HEK293T (cell line): ENCODE data around the gene GPR152.

ENCODE experiments used
- FOXK2 ChIP-seq: fragments of 450-650 bp; IDR thresholded peaks from 2 replicates; pipeline ENCODE4 v1.6.1; 2016; ENCODE audit warnings: mild to moderate bottlenecking
- NFRKB ChIP-seq: fragments of 450-650 bp; IDR thresholded peaks from 2 replicates; pipeline ENCODE4 v1.6.1; 2016; ENCODE audit warnings: mild to moderate bottlenecking, moderate library complexity
- SP1 ChIP-seq: fragments of 450-650 bp; IDR thresholded peaks from 2 replicates; pipeline ENCODE4 v1.6.1; 2017
- SUZ12 ChIP-seq: fragments of 450-650 bp; IDR thresholded peaks from 2 replicates; pipeline ENCODE4 v1.6.1; 2016; ENCODE audit warnings: mild to moderate bottlenecking
- TARDBP ChIP-seq: fragments of 450-650 bp; IDR thresholded peaks from 2 replicates; pipeline ENCODE4 v1.6.1; 2016

DNA sequence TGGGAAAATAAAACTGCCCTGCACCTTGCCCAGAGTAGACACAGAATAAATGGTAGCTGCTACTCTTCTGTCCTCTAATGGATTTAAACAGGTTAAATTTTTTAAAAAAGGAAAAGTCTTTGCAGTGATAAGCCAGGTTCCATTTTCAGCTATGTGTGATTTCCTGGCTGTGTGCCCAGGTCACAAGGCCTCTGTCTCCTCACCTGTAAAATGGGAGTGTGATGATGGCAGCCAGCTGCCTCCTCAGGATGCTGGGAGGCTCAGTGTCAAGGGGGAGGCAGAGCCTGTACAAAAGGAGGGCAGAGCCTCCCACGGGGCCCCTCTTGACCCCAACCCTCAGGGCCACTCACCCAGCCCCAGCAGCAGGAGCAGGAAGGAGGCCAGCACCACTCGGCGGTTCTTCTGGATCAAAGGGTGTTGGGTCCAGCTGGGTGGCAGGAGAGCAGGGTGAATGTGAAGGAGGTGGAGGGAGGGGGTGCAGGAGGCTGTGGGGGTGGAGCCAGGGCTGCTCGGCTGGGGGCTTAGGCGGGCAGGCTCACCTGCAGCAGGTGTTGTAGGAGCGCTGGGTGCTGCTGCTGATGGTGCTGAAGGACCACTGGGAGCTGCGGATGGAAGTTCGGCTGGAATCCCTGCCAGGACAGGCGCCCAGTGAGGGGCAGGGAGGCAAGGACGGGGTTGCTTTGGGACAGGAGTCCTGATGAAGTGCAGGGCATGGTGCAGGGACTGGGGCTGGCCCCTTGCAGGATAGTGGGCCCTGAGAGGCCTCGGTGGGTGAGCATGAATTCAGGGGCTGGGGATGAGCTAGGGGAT lies 14.6 kb upstream of the GPR152 start:
- TF ChIP-seq FOXK2 = no peak
- no peak for TF ChIP-seq TARDBP
- no peak for TF ChIP-seq SP1
- TF ChIP-seq NFRKB = no peak
- TF ChIP-seq SUZ12 = no peak
